Measurements from ENCODE around the gene BCAS2. TPM values are rescaled to one million over a fixed set of nuclear protein-coding genes. Genes with fewer than 3 reads are reported as not detected.
A peak's percentile ranks its signal among the peaks of the same experiment; 100 is the strongest.

The BCAS2 gene
- total RNA-seq (2014; rRNA removed; shearing (Covaris generic)), result 64.7 and 79.5 TPM in 2 replicates

DNA sequence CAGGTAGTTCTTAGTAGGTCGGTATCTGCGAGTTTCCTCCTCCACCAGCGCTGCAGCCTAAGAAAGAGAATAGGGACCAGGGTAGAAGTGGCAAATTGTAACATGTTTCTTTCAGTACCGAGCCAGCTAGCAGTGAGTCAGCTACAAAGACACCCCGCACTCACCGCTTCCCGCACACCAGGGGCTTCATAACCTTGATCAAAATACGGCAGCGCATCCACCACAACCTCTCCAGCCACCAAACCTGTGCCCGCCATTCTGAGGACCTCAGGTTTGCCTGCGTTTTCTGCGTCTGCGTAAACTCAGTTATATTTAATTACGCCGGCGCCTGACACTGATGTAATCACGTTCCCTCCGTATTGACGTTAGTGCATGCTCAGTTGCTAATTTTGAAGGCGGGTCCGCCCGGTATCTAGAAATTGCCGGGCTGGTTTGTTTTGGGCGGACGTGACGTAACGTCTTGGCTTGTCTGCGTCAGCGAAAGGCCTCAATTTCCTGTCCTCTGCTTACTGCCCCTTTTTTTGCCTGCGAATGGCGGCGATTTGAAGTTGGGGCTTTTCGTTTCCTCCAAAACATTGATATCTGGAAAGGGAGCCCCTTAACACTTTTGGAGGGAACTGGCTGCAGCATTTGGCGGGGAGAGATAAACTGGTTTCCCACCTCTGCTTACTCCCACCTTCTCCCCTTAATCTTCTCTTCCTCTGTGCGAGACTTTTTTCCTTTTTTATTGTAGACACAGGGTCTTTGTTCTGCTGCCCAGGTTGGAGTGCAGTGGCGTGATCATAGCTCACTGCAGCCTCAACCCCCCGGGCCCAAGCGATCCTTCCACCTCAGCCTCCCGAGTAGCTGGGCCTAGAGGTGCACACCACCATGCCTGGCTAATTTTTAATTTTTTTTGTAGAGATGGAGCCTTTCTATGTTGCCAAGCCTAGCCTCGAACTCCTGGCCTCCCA, at the start of gene BCAS2:
Gene BCAS2 (minus strand): TSS at position 281 of the 953 bp plus-strand sequence. CDS start 24 bp downstream, at position 257.
- H3K4me3 ChIP-seq, result peak within 1 kb of the TSS; percentile 48
- H3K27me3 ChIP-seq (replicated peaks), result no peaks in the 10 kb centered on the region
- H3K27ac ChIP-seq, result peak within 1 kb of the TSS; percentile 80
- H3K9me3 ChIP-seq (replicated peaks), result no peaks in the 10 kb centered on the region
- peak; percentile 90 to 96 for DNase-seq (ENCODE audit: low read depth in 1 of 2, low spot score in 2 of 2)
- peaks cover 6% of the 10 kb centered on the region for H3K4me1 ChIP-seq (replicated peaks)
- H3K36me3 ChIP-seq, result peaks cover 19% of the 10 kb centered on the region

DNA sequence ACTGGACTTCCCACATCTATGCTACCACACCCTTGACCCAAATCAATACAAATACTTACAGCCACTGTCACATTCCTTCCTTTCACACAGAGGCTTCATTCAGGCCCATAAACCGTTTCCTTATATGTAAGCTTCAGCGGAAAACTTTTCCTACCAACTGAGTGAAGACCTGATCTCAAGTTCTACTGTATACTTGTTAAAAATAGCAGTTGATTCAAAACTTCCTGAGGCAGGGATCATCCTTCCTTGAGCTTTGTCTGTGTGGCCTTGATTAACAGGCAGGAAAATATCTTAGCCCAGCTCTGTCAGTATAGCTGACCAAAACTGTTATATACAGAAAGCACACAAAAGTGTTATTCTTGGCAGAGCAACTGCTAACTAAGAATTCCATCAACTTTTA, 45.7 kb upstream of the BCAS2 start:
- DNase-seq (ENCODE audit: low read depth in 1 of 2, low spot score in 2 of 2), result no peak
- Histone ChIP-seq H3K4me1 (replicated peaks) (no peaks in the 10 kb centered on the region), H3K27ac (no peak overlapping the region), H3K4me3 (no peak overlapping the region), H3K27me3 (replicated peaks) (no peaks in the 10 kb centered on the region), H3K9me3 (replicated peaks) (no peaks in the 10 kb centered on the region), H3K36me3 (no peaks in the 10 kb centered on the region)

DNA sequence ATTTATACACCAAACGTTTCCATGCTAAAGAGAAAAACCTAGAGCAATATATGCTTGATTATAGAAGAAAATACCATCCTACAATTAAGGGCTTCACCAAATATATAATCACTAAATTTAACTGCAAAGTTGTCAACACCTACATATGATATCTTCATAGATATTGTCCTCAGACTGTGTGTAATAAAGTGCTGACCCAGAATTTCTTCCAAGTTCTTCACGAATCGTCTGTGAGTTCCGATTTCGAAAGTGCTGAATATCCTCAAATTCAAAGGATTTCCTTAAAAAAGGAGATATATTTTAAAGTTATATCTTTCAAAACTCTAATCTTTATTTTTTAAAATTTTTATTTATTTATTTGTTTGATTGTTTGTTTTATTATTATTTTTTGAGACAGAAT, 41.9 kb upstream of the BCAS2 start:
- H3K27me3 ChIP-seq (replicated peaks), result no peaks in the 10 kb centered on the region
- H3K27ac ChIP-seq, result no peak overlapping the region
- H3K4me1 ChIP-seq (replicated peaks), result no peaks in the 10 kb centered on the region
- no peak for DNase-seq (ENCODE audit: low read depth in 1 of 2, low spot score in 2 of 2)
- no peaks in the 10 kb centered on the region for H3K36me3 ChIP-seq
- H3K4me3 ChIP-seq, result no peak overlapping the region
- no peaks in the 10 kb centered on the region for H3K9me3 ChIP-seq (replicated peaks)

DNA sequence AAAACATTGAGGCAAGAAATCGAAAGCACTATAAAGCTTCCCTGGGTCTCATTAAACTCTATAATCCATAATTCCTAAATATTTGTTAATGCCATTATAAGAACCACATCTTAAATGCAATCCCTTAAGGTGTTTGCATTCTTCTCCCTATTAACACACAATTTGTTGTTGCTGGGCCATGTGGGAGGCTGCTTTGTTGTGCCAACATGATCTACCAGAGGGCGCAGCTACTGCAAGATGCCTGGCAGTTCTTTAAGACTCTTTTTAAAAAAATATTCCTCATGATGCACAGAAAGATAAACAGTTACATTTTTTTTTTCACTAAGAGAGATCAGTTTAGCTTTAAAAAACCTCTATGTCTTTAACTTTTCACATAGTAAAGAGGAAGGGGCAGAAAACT, 39.0 kb upstream of the BCAS2 start:
- no peak overlapping the region for H3K27ac ChIP-seq
- H3K9me3 ChIP-seq (replicated peaks), result no peaks in the 10 kb centered on the region
- H3K36me3 ChIP-seq, result no peaks in the 10 kb centered on the region
- DNase-seq (ENCODE audit: low read depth in 1 of 2, low spot score in 2 of 2), result no peak
- no peaks in the 10 kb centered on the region for H3K27me3 ChIP-seq (replicated peaks)
- no peaks in the 10 kb centered on the region for H3K4me1 ChIP-seq (replicated peaks)
- H3K4me3 ChIP-seq, result no peak overlapping the region

DNA sequence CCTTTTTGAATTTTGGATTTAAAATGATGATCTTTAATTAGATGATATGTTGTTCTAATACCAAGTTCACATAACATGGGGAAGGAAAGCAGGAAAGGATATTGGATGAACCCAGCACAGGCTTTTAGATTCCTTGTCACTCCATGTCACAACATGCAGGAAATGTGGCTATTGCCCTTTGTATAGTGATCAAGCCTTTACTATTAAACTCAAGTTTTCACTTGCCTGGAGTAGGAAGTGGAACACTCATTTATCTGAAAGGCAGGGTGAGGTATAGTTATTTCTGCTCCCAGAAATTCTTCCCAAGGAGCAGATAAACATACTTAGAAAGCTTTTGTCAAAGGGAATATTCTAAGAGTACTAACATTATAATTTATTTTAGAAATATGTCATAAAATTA, 37.2 kb upstream of the BCAS2 start:
- Histone ChIP-seq H3K36me3 (no peaks in the 10 kb centered on the region), H3K4me1 (replicated peaks) (no peaks in the 10 kb centered on the region), H3K27ac (no peak overlapping the region), H3K4me3 (no peak overlapping the region), H3K27me3 (replicated peaks) (no peaks in the 10 kb centered on the region), H3K9me3 (replicated peaks) (no peaks in the 10 kb centered on the region)
- DNase-seq (ENCODE audit: low read depth in 1 of 2, low spot score in 2 of 2), result no peak

DNA sequence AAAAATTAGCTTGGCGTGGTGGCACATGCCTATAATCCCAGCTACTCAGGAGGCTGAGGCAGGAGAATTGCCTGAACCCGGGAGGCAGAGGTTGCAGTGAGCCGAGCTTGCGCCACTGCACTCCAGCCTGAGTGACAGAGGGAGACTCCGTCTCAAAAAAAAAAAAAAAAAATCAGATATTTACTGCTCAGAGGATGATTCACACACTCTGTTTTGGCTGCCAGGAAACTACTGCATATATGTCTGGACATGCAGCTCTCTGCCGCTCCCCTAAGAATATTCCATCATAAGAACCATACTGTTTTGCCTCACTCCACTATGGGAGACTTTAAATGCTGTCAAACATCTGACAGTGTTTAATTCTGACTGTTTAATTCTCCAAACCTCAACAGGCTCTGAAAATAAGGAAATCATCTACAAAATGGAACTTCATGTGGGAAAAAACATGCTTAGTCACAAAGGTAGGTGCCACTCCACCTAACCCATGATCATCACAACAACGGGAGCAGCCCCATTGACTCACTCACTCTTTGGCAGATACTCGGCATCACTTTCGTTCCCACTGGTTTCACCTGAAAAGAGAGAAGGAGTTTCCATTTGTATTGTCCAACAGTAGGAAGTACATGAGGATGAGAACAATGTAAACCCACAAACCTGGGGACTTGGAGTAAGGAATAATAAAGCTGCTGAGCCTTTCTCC, 29.3 kb upstream of the BCAS2 start:
- H3K9me3 ChIP-seq (replicated peaks), result no peaks in the 10 kb centered on the region
- no peaks in the 10 kb centered on the region for H3K27me3 ChIP-seq (replicated peaks)
- H3K36me3 ChIP-seq, result no peaks in the 10 kb centered on the region
- no peaks in the 10 kb centered on the region for H3K4me1 ChIP-seq (replicated peaks)
- H3K27ac ChIP-seq, result no peak overlapping the region
- H3K4me3 ChIP-seq, result no peak overlapping the region
- no peak for DNase-seq (ENCODE audit: low read depth in 1 of 2, low spot score in 2 of 2)

DNA sequence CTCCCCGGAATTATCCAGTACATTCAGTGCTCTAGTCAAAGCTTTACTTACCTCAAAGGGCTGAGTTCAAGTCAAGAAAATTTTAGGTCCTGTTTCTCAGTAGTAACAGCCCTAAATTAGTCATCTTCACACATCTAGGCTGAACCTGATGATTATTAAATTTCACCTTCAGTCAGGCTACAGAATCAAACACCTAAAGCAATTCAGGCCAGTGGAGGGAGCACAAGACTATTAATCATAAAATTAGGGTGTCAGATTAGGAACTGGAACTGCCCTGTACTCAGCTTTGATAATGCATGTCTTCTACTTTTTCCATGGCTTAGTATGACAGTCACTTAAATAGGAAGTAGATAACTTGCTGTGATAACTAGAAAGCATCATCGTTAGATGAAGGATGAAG, 28.4 kb upstream of the BCAS2 start:
- Histone ChIP-seq H3K36me3 (no peaks in the 10 kb centered on the region), H3K27ac (no peak overlapping the region), H3K4me3 (no peak overlapping the region), H3K9me3 (replicated peaks) (no peaks in the 10 kb centered on the region), H3K4me1 (replicated peaks) (no peaks in the 10 kb centered on the region), H3K27me3 (replicated peaks) (no peaks in the 10 kb centered on the region)
- no peak for DNase-seq (ENCODE audit: low read depth in 1 of 2, low spot score in 2 of 2)

DNA sequence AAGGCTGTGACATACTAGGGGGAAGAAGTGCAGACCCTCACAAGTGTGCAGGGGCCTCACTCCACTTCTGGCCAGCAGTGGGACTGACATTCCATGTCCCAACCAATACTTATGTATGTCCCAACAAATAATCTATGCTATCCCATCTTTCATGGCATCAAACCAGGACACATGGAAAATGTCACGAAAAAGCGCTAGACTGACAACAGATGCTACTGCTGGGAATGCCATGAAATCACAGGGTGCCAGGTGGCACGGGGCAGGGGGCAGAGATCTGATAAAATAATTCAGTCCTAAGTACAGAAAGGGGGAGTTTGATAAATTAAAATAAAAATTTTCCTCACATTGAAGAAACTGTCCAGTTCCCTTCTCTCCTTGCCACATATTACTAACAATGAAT, 27.6 kb upstream of the BCAS2 start:
- no peak for DNase-seq (ENCODE audit: low read depth in 1 of 2, low spot score in 2 of 2)
- H3K4me1 ChIP-seq (replicated peaks), result no peaks in the 10 kb centered on the region
- no peaks in the 10 kb centered on the region for H3K9me3 ChIP-seq (replicated peaks)
- H3K36me3 ChIP-seq, result no peaks in the 10 kb centered on the region
- no peak overlapping the region for H3K27ac ChIP-seq
- H3K27me3 ChIP-seq (replicated peaks), result no peaks in the 10 kb centered on the region
- no peak overlapping the region for H3K4me3 ChIP-seq

DNA sequence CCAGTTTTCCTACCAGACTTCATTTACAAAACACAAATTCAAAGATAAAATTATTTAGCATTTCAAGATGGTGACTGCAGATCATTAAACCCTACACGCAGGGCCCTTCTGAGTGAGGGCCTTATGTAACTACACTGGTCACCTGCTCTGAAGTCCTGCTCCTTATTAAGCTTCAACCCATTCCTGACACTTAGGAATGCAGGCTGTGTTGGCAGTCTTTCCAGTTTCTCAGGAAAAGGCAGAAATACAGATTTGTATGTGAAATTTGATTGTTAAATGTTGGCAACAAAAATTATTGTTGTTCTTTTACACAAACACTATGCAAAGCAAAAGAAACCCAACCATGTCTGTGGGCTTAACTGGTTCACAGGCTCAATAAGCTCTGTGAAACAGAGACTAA, 25.8 kb upstream of the BCAS2 start:
- no peaks in the 10 kb centered on the region for H3K4me1 ChIP-seq (replicated peaks)
- H3K4me3 ChIP-seq, result no peak overlapping the region
- H3K9me3 ChIP-seq (replicated peaks), result no peaks in the 10 kb centered on the region
- no peaks in the 10 kb centered on the region for H3K36me3 ChIP-seq
- no peak for DNase-seq (ENCODE audit: low read depth in 1 of 2, low spot score in 2 of 2)
- no peaks in the 10 kb centered on the region for H3K27me3 ChIP-seq (replicated peaks)
- no peak overlapping the region for H3K27ac ChIP-seq

DNA sequence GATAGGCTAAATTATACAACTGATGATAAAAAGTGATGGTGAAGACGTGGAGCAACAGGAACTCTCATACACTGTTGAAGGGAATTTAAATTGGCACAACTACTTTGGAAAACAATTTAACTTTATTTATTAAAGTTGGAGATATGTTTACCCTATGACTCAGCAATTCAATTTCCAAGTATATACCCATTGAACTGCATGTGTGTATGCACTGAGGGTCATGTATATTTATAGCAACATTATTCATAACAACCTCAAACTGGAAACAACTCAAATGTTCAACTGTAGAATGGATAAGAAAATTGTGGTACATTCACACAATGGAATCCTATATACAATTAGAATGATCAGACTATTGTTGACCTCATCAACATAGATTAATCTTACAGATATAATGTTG, 16.5 kb upstream of the BCAS2 start:
- no peak for DNase-seq (ENCODE audit: low read depth in 1 of 2, low spot score in 2 of 2)
- no peaks in the 10 kb centered on the region for H3K27me3 ChIP-seq (replicated peaks)
- no peaks in the 10 kb centered on the region for H3K36me3 ChIP-seq
- no peak overlapping the region for H3K4me3 ChIP-seq
- no peaks in the 10 kb centered on the region for H3K9me3 ChIP-seq (replicated peaks)
- H3K4me1 ChIP-seq (replicated peaks), result no peaks in the 10 kb centered on the region
- H3K27ac ChIP-seq, result no peak overlapping the region

DNA sequence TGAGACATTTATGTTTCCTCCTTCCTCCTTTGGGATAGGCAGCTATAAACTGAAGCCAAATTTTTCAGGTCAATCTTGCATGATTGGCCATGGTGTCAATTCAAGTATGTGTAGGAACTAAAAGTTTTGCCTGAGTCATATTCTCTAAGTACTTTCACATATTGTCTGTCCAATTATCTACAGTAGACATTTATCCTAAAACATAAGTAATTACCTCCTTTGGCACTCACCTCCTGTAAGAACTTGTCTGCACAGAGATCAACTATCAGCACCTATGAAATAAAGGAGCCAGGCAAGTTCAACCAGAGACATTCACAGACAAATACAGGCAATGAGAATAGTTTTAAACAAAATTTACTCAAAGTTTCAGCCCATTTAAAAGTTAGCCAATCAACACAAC, 14.2 kb upstream of the BCAS2 start:
- Histone ChIP-seq H3K9me3 (replicated peaks) (no peaks in the 10 kb centered on the region), H3K4me3 (no peak overlapping the region), H3K27ac (no peak overlapping the region), H3K36me3 (no peaks in the 10 kb centered on the region), H3K4me1 (replicated peaks) (no peaks in the 10 kb centered on the region), H3K27me3 (replicated peaks) (no peaks in the 10 kb centered on the region)
- DNase-seq (ENCODE audit: low read depth in 1 of 2, low spot score in 2 of 2), result no peak

DNA sequence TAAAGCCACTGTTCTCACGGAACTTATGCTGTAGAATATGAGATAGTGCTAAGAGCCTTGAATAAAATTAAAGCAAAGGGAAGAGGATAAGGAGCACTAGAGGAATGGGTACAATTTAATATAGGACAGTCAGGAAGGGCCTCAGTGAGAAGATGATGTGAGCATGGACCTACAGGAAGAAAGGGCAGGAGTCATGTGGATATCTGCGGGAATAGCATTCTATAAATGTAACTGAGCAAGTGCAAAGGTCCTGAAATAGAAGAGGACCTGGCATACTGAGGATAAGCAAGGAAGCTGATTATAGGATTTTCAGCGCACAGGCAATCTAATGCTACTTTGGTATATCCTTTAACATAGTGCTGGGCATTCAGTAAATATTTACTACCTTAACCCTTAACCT, 12.6 kb upstream of the BCAS2 start:
- no peaks in the 10 kb centered on the region for H3K9me3 ChIP-seq (replicated peaks)
- H3K27ac ChIP-seq, result no peak overlapping the region
- H3K4me3 ChIP-seq, result no peak overlapping the region
- H3K4me1 ChIP-seq (replicated peaks), result no peaks in the 10 kb centered on the region
- no peaks in the 10 kb centered on the region for H3K27me3 ChIP-seq (replicated peaks)
- no peak for DNase-seq (ENCODE audit: low read depth in 1 of 2, low spot score in 2 of 2)
- H3K36me3 ChIP-seq, result no peaks in the 10 kb centered on the region

DNA sequence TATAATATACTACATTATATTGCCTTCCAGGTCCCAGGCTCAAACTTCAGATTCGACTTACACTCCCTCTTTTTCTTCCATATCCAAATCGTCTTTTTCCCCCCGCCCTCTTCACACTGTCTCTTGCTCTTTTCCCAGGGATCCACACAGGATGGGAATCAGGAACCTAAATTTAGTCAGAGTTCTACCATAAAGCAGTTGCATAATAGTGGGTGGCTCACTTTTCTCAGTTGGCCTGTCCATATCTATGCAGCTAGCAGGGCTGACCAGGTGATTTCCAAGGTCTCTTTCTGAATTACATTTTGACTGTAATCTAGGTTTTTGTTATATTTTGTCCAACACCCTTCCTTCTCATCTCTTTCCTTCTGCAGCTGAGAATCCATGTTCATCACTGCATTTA, 7.7 kb upstream of the BCAS2 start:
- H3K9me3 ChIP-seq (replicated peaks), result no peaks in the 10 kb centered on the region
- H3K36me3 ChIP-seq, result peaks cover 2% of the 10 kb centered on the region; the same call in 1 of the 2 replicates
- H3K27me3 ChIP-seq (replicated peaks), result no peaks in the 10 kb centered on the region
- DNase-seq (ENCODE audit: low read depth in 1 of 2, low spot score in 2 of 2), result no peak
- no peak overlapping the region for H3K4me3 ChIP-seq
- H3K4me1 ChIP-seq (replicated peaks), result no peaks in the 10 kb centered on the region
- no peak overlapping the region for H3K27ac ChIP-seq

DNA sequence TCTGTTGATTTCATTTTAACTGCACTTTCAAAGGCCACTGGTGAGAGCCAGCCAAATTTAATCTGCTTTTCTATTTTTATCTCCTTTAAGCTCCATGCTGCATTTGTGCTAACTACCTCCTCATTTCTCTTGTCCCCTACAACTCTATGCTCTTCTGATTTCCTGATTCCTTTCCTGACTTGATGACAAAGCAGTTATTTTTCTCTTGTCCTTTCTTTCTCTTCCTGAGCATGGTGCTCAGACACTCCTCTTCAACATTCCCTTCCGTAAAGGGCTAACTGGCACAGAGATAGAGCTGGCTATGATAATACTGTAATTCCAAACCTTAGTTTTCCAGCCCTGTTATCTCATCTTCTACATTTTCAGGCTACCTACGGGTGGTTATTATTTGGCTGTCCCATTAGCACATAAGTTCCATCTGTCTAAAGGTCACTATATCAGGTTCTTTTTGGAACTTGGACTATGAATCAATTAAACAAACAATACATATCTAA, 6.8 kb upstream of the BCAS2 start:
- no peak overlapping the region for H3K4me3 ChIP-seq
- H3K36me3 ChIP-seq, result peaks cover 2% of the 10 kb centered on the region; the same call in 1 of the 2 replicates
- no peaks in the 10 kb centered on the region for H3K4me1 ChIP-seq (replicated peaks)
- no peak for DNase-seq (ENCODE audit: low read depth in 1 of 2, low spot score in 2 of 2)
- H3K27me3 ChIP-seq (replicated peaks), result no peaks in the 10 kb centered on the region
- no peaks in the 10 kb centered on the region for H3K9me3 ChIP-seq (replicated peaks)
- no peak overlapping the region for H3K27ac ChIP-seq
